Stimulated activated naive CD8-positive, alpha-beta T cell treated with anti-CD3 and anti-CD28 coated beads, Interleukin-15, amount 100 ng/mL, for 72 hours (primary cell): ENCODE measurements around the gene ZNF236.
"Not testable (repeated sequence)": the region's sequence is repeated elsewhere in the genome, so short reads cannot be mapped to it uniquely, and the experiment has no call there.

ENCODE experiments used
- ATAC-seq: fragments of 150-1000 bp; cut with Tn5 transposase; 2 replicates; pipeline ENCODE4 v1.10.0; 2021; ENCODE audit warnings: mild to moderate bottlenecking, moderate library complexity
- DNase-seq, 2 donors: peaks; one replicate each; pipeline ENCODE4 v3.0.0; 2021 to 2022
- H3K27ac Mint-ChIP-seq, 2 donors: one replicate each; pipeline ENCODE4 v1.8.0; 2022; ENCODE audit warnings: mild to moderate bottlenecking in 2 of 2, mixed read lengths in 2 of 2, moderate library complexity in 2 of 2
- H3K27me3 Mint-ChIP-seq: one replicate; pipeline ENCODE4 v1.8.0; 2022; ENCODE audit warnings: mixed read lengths
- H3K4me1 Mint-ChIP-seq: one replicate; pipeline ENCODE4 v1.8.0; 2022; ENCODE audit warnings: mild to moderate bottlenecking, mixed read lengths
- H3K4me3 Mint-ChIP-seq, 2 donors: one replicate each; pipeline ENCODE4 v1.8.0; 2022; ENCODE audit warnings: mild to moderate bottlenecking in 2 of 2, mixed read lengths in 2 of 2, moderate library complexity in 1 of 2
- H3K9me3 Mint-ChIP-seq, 2 donors: one replicate each; pipeline ENCODE4 v1.8.0; 2022; ENCODE audit warnings: mixed read lengths in 2 of 2

ZNF236 gene

DNA sequence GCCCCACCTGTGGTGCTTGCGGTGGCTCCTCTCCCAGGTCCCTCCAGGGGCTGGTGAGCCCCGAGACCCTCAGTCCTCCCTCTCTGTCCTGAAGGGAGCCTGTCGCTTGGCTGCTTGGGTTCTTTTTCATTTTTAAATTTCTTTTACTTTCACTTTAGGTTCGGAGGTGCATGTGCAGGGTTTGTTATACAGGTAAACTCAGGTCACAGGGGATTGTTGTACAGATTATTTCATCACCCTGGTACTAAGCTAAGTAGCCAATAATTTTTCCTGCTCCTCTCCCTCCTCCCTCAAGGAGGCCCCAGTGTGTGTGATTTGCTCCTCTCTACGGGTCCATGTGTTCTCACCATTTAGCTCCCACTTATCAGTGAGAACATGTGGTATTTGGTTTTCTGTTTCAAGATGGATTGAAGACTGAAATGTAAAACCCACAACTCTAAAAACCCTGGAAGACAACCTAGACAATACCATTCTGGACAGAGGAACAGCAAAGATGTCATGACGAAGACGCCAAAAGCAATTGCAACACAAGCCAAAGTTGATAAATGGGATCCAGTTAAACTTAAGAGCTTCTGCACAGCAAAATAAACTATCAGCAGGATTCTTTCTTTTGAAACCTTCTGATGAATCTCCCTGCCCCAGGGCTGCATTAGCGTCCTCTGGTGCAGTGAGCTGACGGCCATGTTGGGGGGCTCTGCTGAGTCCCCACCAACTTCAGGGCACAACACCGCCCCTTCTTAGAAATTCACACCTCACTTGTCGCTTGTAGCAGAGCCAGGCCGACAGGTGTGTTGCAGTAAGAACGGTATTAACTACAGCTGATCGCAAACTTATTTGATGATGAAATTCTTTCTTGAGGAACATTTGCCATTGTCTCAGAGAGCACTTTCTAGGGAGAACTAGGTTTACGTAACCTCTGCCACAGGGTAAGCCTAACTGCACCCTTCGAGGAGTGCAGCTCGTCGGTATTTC lies 135.3 kb downstream of the ZNF236 start:
- Mint-ChIP-seq H3K27me3 (no peaks in the 10 kb centered on the region), H3K27ac (no peak overlapping the region), H3K4me1 (peaks cover 6% of the 10 kb centered on the region), H3K4me3 (no peak overlapping the region), H3K9me3 (no peaks in the 10 kb centered on the region)
- no peak for DNase-seq
- ATAC-seq = no peak

- H3K27ac Mint-ChIP-seq = no peak overlapping the region
- H3K4me1 Mint-ChIP-seq = peaks cover 16% of the 10 kb centered on the region
- no peaks in the 10 kb centered on the region for H3K27me3 Mint-ChIP-seq
- H3K9me3 Mint-ChIP-seq = no peaks in the 10 kb centered on the region
- DNase-seq (no peak), ATAC-seq (no peak)
- no peak overlapping the region for H3K4me3 Mint-ChIP-seq
Measured at GRCh38 chr18:76958692-76959341, 136.5 kb downstream of the ZNF236 start.

DNA sequence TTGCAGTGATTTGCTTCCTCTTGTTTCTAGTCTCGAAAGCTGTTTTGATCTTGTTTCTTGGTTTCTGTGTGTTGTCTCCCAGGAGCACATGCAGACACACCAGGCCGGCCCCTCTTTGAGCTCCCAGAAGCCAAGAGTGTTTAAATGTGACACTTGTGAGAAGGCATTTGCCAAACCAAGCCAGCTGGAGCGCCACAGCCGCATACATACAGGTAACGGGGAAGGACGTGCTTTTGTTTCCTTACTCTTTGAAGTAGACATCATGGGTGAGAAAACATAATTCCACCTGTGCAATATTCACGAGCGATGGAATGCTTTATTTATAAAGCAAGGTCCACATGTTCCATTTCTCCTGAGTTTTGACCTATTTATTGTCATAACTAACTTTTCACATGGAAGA lies 137.2 kb downstream of the ZNF236 start:
- H3K4me3 Mint-ChIP-seq = no peak overlapping the region
- no peaks in the 10 kb centered on the region for H3K9me3 Mint-ChIP-seq
- DNase-seq (no peak), ATAC-seq (no peak)
- H3K27ac Mint-ChIP-seq = no peak overlapping the region
- peaks cover 20% of the 10 kb centered on the region for H3K4me1 Mint-ChIP-seq
- H3K27me3 Mint-ChIP-seq = no peaks in the 10 kb centered on the region

DNA sequence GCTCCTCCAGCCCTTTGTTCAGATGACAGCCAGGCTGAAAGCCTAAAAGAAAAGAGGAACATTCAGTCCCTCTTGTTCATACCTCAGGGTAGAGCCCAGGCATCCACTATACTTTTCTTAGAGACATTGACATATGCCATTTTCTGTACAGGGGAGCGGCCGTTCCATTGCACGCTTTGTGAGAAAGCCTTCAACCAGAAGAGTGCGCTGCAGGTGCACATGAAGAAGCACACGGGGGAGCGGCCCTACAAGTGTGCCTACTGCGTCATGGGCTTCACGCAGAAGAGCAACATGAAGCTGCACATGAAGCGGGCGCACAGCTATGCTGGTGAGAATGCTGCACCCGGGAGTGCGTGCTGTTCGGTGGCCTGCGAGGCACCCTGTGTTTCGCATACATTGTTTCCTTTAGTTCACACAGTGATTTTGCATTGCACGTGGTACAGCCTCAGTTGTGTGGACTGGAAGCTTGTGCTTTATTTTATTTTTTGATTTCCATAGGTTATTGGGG lies 138.2 kb downstream of the ZNF236 start:
- Mint-ChIP-seq H3K9me3 (no peaks in the 10 kb centered on the region), H3K27ac (no peak overlapping the region), H3K4me3 (no peak overlapping the region), H3K27me3 (no peaks in the 10 kb centered on the region), H3K4me1 (peaks cover 20% of the 10 kb centered on the region)
- no peak for ATAC-seq
- DNase-seq = no peak

- Mint-ChIP-seq H3K4me3 (no peak overlapping the region), H3K27ac (no peak overlapping the region)
Measured at GRCh38 chr18:76962851-76963250, 140.5 kb downstream of the ZNF236 start.

DNA sequence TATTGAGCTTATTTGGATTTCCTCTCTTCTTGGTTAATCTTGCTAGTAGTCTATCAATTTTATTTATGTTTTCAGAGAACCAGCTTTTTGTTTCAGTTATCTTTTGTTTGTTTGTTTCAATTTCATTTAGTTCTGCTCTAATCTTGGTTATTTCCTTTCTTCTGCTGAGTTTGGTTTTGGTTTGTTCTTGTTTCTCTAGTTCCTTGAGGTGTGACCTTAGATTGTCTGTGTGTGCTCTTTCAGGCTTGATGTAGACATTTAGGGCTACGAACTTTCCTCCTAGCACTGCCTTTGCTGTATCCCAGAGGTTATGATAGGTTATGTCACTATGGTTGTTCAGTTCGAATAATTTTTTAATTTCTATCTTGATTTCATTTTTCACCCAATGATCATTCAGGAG lies 141.6 kb downstream of the ZNF236 start:
- DNase-seq (no peak), ATAC-seq (no peak)
- H3K27ac Mint-ChIP-seq = no peak overlapping the region
- H3K4me1 Mint-ChIP-seq = peaks cover 14% of the 10 kb centered on the region
- H3K9me3 Mint-ChIP-seq = no peaks in the 10 kb centered on the region
- H3K4me3 Mint-ChIP-seq = no peak overlapping the region
- H3K27me3 Mint-ChIP-seq = no peaks in the 10 kb centered on the region

More at GRCh38 chr18:76962851-76963250, 140.5 kb downstream of the ZNF236 start:
- ATAC-seq (no peak), DNase-seq (no peak)
- Mint-ChIP-seq H3K9me3 (no peaks in the 10 kb centered on the region), H3K27me3 (no peaks in the 10 kb centered on the region), H3K4me1 (peaks cover 14% of the 10 kb centered on the region)

DNA sequence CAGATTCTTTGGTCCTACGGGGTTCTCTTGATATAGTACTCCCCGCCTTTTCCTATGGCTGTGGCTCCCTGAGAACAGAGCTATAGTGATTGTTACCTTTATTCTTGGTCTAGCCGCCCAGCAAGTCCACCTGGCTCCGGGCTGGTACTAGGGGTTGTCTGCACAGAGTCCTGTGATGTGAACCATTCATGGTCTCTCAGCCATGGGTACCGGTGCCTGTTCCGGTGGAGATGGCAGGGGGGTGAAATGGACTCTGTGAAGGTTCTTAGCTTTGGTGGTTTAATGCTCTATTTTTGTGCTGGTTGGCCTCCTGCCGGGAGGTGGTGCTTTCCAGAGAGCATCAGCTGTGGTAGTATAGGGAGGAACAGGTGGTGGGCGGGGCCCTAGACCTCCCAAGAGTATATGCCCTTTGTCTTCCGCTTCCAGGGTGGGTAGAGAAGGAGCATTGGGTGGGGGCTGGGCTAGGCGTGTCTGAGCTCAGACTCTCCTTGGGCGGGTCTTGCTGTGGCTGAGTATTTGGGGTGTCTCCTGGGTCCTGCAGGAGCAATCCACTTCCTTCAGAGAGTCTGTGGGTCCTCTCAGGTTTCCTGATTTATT lies 143.3 kb downstream of the ZNF236 start:
- not testable (repeated sequence) for H3K4me3 Mint-ChIP-seq, H3K27me3 Mint-ChIP-seq, ATAC-seq, H3K9me3 Mint-ChIP-seq, DNase-seq, H3K27ac Mint-ChIP-seq
- peaks cover 14% of the 10 kb centered on the region for H3K4me1 Mint-ChIP-seq

DNA sequence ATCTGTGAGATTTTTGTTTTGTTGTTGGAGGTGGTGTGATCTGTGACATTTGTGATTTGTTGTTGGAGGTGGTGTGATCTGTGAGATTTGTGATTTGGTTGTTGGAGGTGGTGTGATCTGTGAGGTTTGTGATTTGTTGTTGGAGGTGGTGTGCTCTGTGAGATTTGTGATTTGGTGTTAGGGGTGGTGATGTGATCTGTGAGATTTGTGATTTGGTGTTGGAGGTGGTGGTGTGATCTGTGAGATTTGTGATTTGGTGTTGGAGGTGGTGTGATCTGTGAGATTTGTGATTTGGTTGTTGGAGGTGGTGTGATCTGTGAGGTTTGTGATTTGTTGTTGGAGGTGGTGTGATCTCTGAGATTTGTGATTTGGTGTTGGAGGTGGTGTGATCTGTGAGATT lies 144.9 kb downstream of the ZNF236 start:
- H3K27me3 Mint-ChIP-seq, ATAC-seq, H3K27ac Mint-ChIP-seq, H3K9me3 Mint-ChIP-seq, H3K4me3 Mint-ChIP-seq, DNase-seq: not testable (repeated sequence)
- H3K4me1 Mint-ChIP-seq = peaks cover 23% of the 10 kb centered on the region

DNA sequence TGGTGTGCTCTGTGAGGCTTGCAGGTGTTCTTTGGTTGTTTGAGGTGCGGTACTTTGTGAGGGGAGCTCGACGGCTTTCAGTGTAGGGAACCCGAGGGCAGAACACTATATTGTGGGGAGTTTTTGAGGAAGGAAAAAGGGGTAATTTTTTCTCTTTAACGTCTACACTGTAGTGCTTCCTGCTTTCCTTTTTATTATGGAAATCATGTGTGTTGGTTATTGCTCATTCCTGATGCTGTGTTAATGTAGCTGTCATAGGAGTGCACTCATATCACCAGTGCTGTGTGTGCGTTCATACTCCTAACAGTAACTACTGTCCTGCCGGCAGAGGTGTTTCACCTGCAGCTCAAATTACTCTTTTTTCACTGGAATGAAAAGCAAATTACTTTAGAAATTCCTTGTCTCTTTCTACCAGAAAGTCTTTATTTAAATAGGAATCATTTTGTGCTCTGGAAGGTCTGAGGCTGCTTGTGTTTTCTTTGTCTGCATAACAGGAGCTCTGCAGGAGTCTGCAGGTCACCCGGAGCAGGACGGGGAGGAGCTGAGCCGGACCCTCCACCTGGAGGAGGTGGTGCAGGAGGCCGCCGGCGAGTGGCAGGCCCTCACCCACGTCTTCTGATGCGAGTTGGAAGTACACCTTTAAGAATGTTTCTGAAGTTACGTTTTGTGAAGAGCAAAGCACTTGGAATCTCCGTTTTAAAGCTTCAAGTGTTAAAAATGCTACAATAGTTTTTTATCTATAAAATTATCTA lies 145.5 kb downstream of the ZNF236 start:
- DNase-seq (no peak), ATAC-seq (no peak)
- Mint-ChIP-seq H3K4me1 (peaks cover 22% of the 10 kb centered on the region), H3K9me3 (no peaks in the 10 kb centered on the region), H3K27me3 (no peaks in the 10 kb centered on the region), H3K27ac (peak overlapping the region in 1 of 2 donors; percentile 85), H3K4me3 (no peak overlapping the region)

DNA sequence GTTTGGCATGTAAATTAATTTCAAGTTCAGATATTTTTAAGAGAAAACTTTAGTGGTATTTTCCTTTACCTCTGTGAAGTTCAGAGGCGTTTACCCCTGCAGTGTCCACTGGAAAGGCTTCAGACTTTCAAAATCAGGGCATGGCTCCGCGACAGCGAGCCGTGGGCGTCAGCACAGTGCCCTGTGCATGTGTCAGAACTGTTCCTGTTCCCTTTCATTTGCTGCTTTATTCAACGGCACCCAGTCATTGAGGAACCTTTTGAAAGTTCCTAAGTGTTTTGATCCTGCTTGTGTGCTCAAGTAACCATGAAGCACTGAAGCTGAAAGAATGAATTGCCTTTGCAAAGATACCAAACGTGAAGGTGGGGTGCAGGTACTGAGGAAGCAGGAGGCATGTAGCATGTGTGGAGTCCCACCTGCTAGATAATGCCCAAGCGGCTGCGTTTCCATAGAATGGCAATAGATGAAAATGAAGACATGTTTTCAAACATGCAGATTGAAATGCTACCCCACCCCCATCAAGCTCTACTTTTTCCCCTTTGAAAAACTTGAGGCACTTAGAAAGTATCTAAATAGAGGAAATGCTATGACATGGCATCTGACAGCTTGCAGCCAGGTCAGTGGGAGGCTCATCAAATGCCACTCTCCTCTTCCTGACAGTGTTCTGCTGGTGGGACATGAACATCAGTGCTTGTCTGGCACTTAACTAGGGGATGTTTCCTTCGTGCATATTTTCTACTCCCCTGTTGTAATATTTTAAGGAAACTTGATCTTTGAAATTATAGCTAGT lies 148.6 kb downstream of the ZNF236 start:
- H3K9me3 Mint-ChIP-seq = no peaks in the 10 kb centered on the region
- no peak overlapping the region for H3K4me3 Mint-ChIP-seq
- H3K27me3 Mint-ChIP-seq = no peaks in the 10 kb centered on the region
- DNase-seq (no peak), ATAC-seq (no peak)
- H3K27ac Mint-ChIP-seq = peak overlapping the region in 1 of 2 donors; percentile 1
- peaks cover 9% of the 10 kb centered on the region for H3K4me1 Mint-ChIP-seq

GRCh38 chr18:76972241-76972640 lies 149.9 kb downstream of the ZNF236 start:
- Mint-ChIP-seq H3K4me1 (peaks cover 9% of the 10 kb centered on the region), H3K9me3 (no peaks in the 10 kb centered on the region), H3K27me3 (no peaks in the 10 kb centered on the region), H3K4me3 (no peak overlapping the region), H3K27ac (no peak overlapping the region)
- DNase-seq = no peak
- no peak for ATAC-seq

GRCh38 chr18:76972846-76973519 lies 150.6 kb downstream of the ZNF236 start:
- no peak for ATAC-seq
- no peak for DNase-seq
- Mint-ChIP-seq H3K4me3 (no peak overlapping the region), H3K27me3 (no peaks in the 10 kb centered on the region), H3K4me1 (peaks cover 9% of the 10 kb centered on the region), H3K9me3 (no peaks in the 10 kb centered on the region), H3K27ac (no peak overlapping the region)

- H3K27me3 Mint-ChIP-seq = no peaks in the 10 kb centered on the region
- H3K27ac Mint-ChIP-seq = peak overlapping the region in 1 of 2 donors; percentile 72
- H3K4me3 Mint-ChIP-seq = no peak overlapping the region
- no peak for ATAC-seq
- no peaks in the 10 kb centered on the region for H3K9me3 Mint-ChIP-seq
- H3K4me1 Mint-ChIP-seq = peaks cover 9% of the 10 kb centered on the region
- DNase-seq = no peak
Measured at GRCh38 chr18:76973520-76974266, 151.3 kb downstream of the ZNF236 start.
